AG08395 (cell line): Measurements from ENCODE around the gene INPP4B.
A peak's percentile ranks its signal among the peaks of the same experiment; 100 is the strongest.
"Not testable (repeated sequence)": the region's sequence is repeated elsewhere in the genome, so short reads cannot be mapped to it uniquely, and the experiment has no call there.

Experiments used
- DNase-seq: peaks from one replicate; pipeline ENCODE4 v3.0.0; 2012; ENCODE audit warnings: mixed read lengths, low spot score

INPP4B gene

DNA sequence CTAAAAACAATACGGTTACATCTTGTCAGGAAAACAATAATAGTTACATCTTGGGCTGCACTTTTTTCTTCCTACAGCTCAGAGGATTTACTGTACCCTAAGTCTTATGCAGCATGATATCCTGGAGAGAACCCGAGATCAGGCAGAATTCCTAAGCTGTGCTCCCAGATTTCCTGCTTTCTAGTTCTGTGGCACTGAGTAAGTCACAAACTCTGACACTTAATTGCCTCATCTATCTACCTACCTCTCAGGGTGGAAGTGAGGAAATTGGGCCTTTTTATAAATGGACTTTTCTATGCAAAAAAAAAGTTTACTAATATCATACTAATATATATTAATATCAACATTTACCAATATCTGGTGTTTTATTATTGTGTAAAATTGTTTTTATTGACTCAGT is 438.5 kb downstream of the INPP4B start:
- DNase-seq = no peak

GRCh38 chr4:142406917-142407501 is 439.1 kb downstream of the INPP4B start:
- DNase-seq = no peak

DNA sequence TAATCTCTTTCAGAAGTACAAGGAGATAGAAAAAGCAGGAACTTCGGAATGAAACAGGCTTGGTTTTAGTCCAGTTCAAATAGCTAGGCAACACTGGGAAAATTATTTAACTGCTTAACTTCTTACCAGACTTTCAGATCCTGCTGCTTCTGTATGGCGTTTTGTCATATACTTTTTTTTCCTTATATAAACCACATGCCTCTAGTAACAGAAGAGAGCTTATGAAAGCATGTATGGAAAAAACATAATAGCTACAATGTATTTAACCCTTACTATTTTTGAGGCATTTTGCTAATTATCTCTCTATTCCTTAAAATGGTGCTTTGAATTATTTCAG is 439.6 kb downstream of the INPP4B start:
- DNase-seq = no peak

DNA sequence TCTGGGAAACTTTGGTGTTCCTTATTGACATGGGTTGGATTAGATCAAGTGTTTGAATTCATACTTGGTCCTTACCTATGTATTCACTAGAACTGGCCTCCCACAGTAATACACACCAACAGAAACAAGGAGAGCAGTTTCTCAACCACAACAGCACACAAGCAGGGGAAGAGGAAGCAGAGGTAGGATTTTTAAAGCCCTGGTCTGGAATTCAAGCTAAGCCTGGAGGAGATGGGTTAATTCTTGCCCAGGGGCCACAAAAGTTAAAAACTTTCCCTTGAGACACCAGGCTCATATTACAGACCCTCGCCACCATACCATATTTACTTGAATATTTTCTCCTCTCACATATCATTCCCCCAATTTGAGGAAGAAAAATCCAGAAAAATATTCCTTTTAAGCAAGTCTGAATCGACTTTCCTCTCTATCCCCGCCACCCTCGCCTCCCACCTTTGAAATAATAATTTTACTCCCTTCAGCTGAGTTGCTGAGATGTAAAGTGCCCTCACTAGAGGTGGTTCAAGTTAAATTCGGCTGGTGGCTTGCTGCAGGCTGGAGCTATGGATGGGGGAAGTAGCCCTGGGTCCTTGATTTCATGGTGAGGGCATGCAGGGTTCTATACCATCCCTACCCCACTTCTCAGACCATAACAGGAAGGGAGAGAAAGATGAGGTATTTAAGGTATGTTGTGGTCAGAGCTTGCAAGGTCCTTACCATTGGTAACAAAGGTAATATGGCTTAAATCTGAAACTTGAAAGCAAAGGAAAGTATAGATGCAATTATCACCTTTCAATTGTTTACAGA is 440.2 kb downstream of the INPP4B start:
- no peak for DNase-seq

- DNase-seq = peak; percentile 51
Observed at GRCh38 chr4:142405021-142405694, 440.9 kb downstream of the INPP4B start.

- peak; percentile 70 for DNase-seq
Observed at GRCh38 chr4:142404191-142404611, 441.9 kb downstream of the INPP4B start.

DNA sequence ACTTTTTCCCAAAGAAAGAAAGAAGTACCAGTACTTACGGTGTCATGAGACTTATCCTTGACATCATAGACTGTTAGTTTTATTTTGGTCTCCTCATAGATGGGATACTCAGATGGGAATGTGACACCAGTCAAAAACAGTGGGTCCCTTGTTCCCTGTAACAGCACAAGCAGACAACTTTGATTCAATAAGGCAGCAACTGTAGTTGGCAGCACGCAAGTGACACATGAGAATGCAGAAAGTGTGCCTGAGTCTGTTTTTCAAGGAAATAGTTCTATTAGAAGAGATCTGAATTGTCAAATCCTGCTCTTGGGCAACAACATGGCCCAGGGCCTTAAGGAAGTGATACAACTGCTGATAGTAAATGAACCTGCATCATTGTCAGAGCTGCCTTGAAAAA is 443.2 kb downstream of the INPP4B start:
- peak; percentile 17 for DNase-seq

DNA sequence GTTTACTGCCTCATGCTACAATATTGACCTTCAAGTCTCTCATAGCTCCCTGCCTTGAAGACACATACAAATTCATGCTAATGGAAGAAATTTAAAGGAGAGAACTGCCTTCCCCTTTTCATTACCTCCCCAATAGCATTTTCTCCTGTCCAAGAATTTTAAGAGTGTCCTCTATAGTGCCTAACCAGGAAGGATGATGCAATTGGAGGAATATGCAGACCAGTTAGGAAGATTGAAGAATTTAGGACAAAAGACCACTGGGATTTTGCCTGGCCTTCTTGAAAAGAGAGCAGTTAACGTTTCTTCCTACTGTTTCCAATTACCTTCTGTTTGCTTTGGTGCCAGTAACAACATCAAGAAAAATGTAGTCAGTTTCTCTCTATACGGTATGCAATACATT is 443.9 kb downstream of the INPP4B start:
- DNase-seq = no peak

DNA sequence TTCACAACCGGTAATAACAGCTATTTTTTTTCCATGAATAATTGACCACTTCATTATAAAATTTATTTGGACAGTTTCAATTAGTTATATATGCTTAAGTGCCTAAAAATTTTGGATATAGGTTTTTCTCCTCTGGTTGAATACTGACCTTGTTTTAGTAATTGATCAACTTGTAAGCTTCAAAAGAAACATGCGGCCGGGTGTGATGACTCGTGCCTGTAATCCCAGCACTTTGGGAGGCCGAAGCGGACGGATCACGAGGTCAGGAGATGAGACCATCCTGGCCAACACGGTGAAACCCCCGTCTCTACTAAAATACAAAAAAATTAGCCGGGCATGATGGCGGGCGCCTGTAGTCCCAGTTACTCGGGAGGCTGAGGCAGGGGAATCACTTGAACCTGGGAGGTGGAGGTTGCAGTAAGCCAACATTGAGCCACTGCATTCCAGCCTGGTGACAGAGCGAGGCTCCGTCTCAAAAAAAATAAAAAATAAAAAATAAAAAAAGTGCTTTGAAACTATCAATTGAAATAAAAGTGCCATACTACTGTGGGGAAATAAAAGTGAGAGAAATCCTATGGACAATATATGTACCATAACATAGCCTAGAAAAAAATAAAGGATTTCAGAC is 448.6 kb downstream of the INPP4B start:
- DNase-seq = not testable (repeated sequence)

GRCh38 chr4:142396279-142396678 is 449.8 kb downstream of the INPP4B start:
- no peak for DNase-seq

GRCh38 chr4:142393127-142393526 is 453.0 kb downstream of the INPP4B start:
- no peak for DNase-seq

DNA sequence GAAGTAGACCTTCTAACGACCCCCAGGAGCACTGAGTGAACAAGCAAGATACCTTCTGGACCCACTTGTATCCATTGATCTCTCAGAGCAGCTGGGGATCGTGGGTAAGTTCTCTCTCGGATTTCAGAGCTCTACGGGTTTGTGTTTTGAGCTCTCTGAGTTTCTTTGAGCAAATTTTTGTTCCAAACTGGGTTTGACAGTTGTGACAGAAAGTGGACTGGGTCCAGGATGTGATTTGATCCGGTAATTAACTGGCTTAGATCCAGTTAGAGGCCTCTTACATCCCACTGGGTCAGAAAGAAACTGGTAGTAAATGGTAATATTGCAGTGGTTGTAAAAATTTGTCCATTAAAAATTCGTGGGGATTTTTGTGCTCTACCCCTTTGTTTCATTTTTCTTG is 459.2 kb downstream of the INPP4B start:
- DNase-seq = no peak

DNA sequence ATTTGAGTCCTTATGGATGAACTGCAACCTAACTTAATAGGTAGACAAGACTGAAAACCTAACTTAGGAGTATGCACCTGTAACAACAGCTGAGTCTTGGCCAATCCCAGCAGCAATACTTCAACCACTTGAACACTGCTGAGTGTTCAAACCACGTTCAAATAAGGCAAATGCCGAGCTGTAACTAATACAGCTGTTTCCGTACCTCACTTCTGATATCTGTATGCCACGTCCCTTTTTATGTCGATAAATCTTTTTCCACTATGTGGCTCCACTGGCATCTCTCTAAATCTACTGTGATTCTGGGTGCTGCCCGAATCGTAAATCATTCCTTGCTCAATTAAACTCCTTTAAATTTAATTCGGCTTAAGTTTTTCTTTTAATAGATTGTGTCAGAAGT is 459.7 kb downstream of the INPP4B start:
- no peak for DNase-seq

DNA sequence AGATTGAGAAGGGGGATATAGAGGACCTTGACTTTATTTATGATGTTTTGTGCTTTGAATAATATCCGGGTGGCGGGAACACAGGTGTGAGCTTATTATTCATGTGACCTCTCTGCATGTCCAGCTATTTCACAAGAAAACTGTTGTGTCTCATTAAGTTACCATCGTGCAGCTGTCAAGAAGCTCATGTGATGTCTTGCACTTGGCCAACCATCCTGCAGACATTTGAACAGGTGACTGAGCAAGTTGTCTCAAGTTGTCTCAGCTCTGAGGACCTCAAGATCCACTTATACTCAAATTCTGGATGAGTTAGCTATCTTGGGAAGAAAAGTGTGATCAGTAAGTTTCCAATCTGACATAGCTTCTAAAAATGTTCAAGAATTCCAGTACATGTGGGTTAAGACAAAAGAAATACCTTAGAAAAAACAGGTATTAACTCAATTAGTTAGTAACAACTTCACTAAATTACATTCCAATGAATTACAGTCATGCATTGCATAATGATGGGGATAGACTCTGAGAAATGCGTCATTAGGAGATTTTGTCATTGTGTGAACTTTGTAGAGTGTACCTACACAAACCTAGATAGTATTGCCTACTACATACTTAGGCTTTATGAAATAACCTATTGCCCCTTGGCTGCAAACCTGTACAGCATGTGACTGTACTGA is 462.2 kb downstream of the INPP4B start:
- no peak for DNase-seq

DNA sequence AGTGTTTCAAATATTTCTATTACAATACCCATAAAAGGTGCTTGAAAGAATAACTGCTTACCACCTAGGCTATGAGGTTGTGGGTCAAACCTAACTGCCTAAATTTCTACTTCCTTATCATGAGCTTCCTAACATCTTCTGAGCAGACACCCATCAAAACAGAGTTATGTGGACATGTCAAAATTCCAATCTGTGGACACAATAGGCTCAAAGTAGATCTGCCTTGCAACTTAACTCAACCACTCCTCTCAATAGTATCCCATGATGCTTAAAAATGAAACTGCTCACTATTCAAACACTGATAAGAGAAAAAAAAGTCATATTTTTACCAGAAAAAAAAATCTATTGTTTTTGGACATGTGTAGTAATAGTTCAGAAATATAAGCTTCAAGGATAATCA is 462.7 kb downstream of the INPP4B start:
- DNase-seq = no peak

DNA sequence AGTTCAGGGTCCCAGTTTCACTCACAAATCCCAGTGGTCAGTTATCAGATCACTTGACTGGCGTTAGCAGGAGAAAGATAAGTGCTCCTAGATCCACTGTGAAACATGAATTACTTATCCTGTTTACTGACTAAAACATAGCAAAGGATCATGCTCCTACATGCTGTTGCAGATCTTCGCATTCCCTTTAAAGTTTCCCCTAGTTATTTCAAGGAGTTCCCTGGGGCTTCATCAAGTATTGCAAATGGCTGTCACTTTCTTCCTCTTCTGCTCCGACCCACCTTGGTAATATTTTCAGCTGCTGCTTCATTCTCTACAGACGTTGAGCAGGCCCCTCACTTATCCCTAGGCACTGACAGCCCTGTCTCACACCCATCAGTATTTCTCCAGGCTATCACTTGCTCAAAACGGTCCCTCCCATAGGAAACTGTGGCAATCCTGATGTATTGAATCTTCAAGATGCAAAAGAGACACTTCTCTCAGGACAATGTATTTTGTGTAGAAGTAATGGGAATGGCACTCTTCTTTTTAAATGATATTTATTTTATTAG is 466.0 kb downstream of the INPP4B start:
- no peak for DNase-seq

GRCh38 chr4:142379277-142380051 is 466.6 kb downstream of the INPP4B start:
- DNase-seq = peak; percentile 86

DNA sequence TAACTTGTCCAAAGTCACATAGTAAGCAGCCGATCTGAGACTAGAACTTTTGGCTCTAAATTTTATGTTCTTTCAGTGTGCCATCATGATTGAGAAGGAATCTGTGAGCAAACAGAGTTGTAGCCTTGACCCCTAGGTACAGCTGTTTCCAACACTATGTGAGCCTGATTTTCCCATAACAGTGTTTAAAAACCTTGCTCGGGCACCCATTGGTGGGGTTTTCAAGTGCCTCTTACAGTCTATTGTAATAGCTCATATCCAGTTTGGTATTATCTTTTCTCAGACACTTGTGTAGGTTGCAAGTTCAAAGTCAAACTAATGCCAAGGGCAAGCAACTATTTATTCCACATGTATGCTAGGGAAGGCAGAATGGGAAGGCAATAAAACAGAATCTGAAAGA is 467.9 kb downstream of the INPP4B start:
- DNase-seq = no peak

- DNase-seq = no peak
Observed at GRCh38 chr4:142377342-142378091, 468.6 kb downstream of the INPP4B start.

GRCh38 chr4:142376204-142376603 is 469.9 kb downstream of the INPP4B start:
- DNase-seq = no peak
